Measurements from ENCODE around the gene TBC1D28. TPM values are rescaled to one million over a fixed set of nuclear protein-coding genes. Genes with fewer than 3 reads are reported as not detected.
"Not testable (repeated sequence)": the region's sequence is repeated elsewhere in the genome, so short reads cannot be mapped to it uniquely, and the experiment has no call there.

Gene TBC1D28
- not detected in 2 replicates for total RNA-seq

DNA sequence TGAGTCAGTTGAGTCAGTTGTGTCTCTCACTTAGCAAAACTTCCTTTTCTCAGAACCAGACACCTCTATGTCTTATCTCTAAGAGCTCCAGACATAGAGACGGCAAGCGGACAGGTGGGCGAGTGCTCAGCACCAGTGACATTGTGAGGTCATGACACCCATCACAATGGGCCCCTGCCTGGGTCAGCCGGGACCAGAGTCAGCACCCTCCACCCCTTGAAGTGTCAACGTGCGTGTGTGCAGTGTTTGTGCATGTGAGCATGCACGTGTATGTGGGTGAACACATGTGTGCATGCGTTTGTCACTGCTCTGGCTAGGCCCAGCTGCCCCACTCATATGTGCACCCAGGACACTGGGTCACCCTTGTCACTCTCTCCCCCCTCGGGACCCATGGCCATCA is at the start of gene TBC1D28:
TSS of gene TBC1D28 (minus strand) at position 101 of the 400 bp plus-strand sequence. CDS start 3,039 bp downstream, outside the sequence.
- intact Hi-C loops (cut with micrococcal nuclease): not testable (repeated sequence)

DNA sequence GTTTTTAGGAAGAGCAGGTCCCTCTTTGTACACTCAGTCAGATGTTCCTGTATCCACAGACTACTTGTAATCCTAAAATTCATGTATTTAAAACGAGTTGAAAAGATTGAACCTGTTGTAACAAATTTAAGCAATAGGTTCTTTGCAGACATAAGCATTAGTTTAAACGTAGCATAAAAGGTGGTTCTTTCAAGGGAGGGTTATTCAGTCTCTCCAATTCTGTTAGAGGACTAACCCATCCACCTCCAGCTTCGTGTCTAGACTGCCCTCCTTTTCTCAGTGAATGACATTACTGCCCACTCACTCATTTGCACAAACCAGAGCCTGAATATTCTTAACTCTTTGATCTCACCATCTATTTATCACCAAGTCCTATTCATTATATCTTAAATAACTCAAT is 38.5 kb upstream of the TBC1D28 start:
- intact Hi-C loops (cut with micrococcal nuclease): not testable (repeated sequence)

DNA sequence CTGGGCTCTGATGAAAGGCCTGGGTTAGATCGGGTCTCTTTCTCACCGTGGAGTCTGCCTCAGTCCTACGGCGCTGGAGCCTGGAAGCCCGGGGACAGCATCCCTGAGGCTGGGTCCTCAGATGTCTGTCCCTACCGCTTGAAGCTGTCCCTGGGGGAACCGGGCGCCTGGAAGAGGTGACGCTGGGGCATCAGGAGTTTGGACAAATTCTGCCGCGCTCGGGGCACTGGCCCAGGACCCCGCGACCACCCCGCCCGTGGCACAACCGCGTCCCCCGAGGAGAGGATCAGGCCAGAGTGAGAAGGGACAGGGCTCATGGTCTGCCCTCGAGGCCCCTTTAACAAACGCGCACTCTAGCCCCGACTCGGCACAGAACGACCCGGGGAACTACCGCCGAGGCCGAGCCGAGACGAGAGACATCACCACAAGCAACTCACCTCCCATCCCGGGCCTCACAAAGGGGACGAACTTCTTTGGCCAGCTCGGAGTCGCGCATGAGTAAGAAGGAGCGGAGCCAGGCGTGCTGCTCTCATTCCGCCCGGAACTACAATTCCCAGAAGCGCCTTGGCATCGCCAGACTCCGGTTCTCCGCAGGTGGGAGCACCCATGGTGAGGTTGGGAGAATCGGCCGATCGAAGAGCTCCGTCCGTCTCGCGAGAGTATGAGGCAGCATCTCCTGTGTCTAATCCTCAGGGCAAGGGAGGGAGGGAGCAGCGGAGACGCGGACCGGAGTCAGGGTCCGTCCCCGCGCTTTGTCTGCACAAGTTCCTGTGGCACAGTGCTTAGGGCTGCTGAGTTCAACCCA is 37.8 kb upstream of the TBC1D28 start, which contains the start of gene FOXO3B:
TSS of gene FOXO3B (minus strand) at position 548 of the 805 bp plus-strand sequence. CDS start 663 bp downstream, outside the sequence.
- intact Hi-C loops (cut with micrococcal nuclease): not testable (repeated sequence)

DNA sequence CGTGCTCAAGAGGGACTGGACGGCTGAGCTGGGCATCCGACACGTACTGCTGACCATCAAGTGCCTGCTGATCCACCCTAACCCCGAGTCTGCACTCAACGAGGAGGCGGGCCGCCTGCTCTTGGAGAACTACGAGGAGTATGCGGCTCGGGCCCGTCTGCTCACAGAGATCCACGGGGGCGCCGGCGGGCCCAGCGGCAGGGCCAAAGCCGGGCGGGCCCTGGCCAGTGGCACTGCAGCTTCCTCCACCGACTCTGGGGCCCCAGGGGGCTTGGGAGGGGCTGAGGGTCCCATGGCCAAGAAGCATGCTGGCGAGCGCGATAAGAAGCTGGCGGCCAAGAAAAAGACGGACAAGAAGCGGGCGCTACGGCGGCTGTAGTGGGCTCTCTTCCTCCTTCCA is 33.2 kb upstream of the TBC1D28 start:
- intact Hi-C loops (cut with micrococcal nuclease): not testable (repeated sequence)

DNA sequence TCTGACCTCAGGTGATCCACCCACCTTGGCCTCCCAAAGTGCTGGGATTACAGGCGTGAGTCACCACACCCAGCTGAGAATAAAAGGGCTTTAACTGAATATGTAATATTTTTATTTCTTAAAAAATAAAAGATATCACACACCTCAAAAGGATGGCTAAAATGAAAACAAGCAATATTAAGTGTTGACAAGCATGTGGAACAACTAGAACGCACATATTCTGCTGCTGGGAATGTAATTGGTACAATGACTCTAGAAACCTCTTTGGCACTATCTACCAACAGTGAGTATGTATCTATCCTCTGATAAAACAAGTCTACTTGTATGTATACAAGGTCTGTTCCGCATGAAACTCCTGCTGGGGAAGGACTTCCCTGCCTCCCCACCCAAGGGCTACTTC is 32.7 kb upstream of the TBC1D28 start:
- intact Hi-C loops (cut with micrococcal nuclease): not testable (repeated sequence)

DNA sequence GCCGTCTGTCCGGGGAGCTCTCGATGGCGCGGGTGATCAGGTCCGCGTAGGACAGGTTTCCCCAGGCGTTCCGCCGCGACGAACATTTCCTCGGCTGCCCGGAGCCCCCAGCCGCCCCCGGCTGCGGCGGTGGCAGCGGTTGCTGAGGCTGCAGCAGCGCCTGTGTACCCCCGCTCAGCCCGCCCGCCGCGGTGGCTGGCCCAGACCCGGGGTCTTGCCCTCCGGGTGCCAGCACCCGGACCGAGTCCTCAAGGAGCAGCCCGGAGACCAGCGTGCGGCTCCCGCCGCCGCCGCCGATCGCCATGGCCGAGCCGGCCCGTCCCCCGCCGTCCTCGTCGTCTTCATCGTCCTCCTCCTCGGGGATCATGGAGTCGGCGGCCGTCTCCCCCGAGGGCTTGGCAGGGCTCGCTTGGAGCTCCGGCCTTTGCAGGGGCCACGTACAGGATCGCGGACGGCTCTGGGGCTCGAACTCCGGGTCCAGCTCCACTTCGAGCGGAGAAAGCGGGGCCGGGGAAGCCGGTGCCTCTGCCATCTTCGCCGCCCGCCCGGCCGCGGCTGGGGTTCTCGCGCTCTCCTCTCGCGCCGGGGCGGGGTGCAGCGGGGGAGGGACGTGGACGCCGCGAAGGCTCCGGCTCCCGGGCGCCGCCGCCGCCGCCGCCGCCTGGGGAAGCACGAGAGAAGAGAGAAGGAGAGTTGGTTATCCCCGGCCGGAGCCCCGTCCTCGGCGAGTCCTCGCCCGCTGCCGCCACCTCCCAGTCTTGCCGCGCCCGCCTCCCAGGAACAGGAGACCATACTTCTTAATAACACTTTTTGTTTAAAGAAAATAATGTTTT is 28.4 kb upstream of the TBC1D28 start:
- intact Hi-C loops (cut with micrococcal nuclease): not testable (repeated sequence)

DNA sequence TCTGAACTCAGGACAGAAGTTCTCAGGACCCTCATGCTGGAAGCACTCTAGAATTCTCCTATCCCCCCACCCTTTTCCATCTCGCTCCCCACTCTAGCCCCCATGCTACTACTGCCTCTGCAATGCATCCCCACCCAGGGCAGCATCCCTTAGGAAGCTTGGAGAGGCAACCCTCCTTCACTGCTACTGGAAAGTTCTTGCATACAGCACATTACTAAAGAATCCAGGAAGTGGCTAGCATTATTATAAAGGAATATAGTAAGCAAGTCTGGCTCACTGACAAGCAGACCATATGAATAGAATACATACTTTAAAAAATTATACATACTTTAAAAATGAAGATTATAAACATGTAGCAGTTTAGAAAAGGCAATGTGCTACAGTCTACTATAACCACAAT is 24.4 kb upstream of the TBC1D28 start:
- intact Hi-C loops (cut with micrococcal nuclease): not testable (repeated sequence)

DNA sequence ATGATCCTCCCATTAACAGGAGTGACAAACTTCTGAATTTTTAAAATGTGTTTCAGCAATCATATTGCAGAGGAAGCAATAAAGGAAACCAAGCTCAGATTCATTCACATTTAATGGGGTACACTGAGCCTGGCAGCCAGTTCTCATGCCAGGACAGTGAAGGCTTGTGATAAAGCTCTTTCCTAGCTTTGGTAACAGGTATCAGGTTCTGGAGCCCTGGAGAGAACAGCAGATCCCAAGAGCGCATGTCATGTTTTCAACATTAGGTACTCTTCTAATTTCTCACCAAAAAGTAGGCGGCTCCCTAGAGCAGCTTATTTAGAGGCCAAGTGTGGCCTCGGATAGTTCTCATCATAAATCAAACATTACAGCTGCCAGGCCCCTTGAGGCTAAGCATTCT is 23.3 kb upstream of the TBC1D28 start:
- intact Hi-C loops (cut with micrococcal nuclease): not testable (repeated sequence)

DNA sequence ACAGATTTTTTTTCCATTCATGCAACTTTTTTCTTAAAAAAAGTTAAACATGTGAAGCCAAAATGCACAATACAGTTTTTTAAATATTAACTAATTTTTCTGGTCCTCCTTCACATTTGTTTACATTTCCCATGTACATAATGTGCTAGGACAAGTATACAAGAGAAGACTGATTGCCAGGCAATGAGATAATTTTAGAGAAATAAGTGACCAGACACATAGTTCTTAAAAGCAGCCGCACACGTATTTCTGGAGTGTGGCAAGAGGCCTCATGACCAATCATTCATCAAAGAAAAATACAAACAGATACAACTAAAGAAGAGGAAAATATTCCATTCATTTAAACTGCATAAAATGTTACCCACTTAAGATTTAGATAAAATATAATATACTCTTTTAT is 22.1 kb upstream of the TBC1D28 start:
- intact Hi-C loops (cut with micrococcal nuclease): not testable (repeated sequence)

DNA sequence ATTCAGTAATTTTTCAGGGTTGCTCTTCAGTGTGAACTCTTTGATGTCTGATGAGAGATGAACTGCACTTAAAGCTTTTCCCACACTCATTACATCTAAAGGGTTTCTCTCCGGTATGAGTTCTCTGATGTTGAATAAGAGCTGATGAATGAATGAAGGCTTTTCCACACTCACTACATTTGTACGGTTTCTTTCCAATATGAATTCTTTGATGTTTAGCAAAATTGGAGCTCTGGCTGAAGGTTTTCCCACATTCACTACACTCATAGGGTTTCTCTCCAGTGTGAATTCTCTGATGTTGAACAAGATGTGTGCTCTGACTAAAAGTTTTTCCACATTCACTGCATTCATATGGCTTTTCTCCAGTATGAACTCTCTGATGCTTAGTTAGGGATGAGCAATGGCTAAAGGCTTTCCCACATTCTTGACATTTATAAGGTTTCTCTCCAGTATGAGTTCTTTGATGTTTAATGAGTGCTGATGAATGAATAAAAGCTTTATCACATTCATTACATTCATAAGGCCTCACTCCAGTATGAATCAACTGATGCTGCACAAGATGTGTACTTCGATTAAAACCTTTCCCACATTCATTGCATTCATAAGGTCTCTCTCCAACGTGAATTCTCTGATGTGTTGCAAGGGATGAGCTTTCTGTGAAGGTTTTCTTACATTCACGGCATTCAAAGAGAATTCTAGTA is 17.9 kb upstream of the TBC1D28 start:
- intact Hi-C loops (cut with micrococcal nuclease): not testable (repeated sequence)

DNA sequence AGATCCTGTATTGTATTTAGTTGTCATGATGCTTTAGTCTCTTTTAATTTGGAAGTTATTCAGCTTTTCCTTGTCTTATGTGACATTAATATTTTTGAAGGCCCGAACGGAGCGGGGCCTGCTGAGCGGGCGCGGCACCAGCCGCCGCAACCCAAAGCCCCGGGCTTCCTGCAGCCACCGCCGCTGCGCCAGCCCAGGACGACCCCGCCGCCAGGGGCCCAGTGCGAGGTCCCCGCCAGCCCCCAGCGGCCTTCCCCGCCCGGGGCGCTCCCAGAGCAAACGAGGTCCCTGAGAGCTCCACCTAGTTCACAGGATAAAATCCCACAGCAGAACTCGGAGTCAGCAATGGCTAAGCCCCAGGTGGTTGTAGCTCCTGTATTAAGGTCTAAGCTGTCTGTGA is 5.9 kb upstream of the TBC1D28 start:
- intact Hi-C loops (cut with micrococcal nuclease): not testable (repeated sequence)

DNA sequence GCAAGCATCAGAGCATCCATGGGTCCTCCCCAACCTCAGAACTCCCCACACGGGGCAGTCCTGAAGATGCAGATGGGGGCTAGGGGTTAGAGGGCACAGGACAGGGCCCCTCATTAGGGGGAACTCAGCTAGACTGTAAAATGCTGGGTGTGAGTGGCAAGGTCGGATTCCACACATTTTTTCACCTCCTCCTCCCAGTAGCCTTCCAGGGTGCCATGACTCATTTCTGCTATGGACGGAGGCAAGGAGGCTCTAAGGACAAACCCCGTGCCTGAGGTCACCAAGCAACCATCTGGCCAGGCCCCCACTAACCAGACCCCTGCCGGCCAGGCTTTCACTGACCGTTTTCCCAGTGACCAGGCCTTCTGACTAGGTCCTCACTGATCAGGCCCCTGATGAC is 1.1 kb downstream of the TBC1D28 start:
- intact Hi-C loops (cut with micrococcal nuclease): not testable (repeated sequence)

DNA sequence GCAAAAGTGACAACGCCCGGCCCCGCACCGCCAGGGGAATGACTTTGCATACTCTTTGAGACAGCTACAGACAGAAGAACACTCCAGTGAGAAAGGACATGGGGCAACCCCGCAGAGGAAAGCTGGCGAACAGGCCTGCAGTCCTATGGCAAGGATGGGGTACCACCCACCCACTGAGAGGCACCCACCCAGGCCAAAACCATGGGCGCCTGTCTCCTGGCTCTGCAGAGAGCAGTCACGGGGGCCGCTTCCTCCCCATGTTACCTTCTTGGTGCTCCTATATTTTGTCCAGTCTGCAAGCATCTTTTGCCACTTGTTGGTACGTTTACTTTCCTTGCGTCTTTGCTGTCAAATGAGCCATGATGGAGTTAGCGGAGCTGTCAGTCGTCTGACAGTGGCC is 5.8 kb downstream of the TBC1D28 start:
- intact Hi-C loops (cut with micrococcal nuclease): not testable (repeated sequence)

DNA sequence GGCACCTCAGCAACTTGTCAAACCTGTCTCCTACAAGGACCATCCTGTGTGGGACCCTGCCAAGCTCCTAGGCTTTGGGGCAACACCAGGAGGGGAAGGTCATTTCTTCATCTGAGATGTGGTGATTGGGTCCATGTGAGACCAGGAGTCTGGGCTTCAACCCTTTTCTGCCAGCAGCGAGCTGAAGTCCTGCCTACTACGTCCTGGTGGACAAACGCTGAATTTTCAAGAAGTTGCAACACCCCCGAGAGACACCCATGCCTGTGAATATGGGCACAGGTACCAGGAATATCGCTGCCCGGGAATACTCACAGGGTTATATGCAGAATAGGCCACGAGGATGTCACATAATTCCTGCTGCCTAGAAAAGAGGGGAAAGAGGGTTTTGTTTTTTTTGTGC is 8.0 kb downstream of the TBC1D28 start:
- intact Hi-C loops (cut with micrococcal nuclease): not testable (repeated sequence)

DNA sequence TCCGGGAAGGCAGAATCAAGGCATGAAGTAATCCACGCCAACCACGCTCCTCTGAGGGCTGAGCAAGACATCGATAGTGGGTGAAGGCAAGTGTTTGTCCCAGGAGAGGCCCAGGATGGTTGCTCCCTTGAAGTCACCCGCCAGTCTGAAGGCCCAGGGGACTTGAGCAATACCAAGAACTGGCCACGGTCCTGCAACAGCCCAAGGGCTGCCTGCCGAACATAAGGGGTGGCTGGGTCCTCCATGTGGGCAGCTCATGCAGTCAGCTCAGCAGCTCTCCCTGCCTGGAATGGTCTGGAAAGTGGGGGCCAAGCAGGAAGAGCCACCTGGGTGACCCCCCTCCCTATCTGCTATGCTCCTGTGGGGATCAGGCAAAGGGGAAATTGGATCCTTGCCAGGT is 8.4 kb downstream of the TBC1D28 start:
- intact Hi-C loops (cut with micrococcal nuclease): not testable (repeated sequence)

DNA sequence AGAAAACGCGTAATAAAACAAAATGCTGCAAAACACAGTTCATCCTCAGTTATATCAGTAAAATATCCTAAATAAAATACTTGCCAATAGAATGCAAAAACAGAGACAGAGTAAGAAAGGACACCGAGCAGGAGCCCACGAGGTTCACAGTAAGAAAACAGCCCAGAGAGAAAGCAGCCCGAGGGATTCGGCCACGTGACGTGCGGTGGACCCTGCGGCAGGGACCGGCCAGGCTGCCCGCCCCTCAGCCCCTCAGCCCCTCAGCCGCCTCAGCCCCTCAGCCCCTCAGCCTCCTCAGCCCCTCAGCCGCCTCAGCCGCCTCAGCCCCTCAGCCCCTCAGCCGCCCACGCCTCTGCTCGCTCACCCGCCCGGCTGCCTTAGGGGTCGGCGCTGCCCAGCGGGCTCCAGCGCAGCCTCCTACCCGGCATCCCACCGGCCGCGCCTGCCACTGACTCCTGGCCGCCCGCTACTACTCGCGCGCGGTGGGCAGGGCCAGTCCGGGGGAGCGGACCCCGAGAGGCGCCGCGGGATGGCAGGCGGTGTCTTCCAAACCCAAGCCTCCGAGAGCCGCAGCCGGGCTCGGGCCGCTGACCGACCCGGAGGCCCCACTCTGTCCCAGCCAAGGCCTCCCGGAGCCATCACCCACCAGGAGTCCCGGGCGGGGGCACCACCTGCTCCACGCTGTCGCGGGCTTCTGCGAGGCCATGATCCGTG is 9.5 kb downstream of the TBC1D28 start:
- intact Hi-C loops (cut with micrococcal nuclease): not testable (repeated sequence)

DNA sequence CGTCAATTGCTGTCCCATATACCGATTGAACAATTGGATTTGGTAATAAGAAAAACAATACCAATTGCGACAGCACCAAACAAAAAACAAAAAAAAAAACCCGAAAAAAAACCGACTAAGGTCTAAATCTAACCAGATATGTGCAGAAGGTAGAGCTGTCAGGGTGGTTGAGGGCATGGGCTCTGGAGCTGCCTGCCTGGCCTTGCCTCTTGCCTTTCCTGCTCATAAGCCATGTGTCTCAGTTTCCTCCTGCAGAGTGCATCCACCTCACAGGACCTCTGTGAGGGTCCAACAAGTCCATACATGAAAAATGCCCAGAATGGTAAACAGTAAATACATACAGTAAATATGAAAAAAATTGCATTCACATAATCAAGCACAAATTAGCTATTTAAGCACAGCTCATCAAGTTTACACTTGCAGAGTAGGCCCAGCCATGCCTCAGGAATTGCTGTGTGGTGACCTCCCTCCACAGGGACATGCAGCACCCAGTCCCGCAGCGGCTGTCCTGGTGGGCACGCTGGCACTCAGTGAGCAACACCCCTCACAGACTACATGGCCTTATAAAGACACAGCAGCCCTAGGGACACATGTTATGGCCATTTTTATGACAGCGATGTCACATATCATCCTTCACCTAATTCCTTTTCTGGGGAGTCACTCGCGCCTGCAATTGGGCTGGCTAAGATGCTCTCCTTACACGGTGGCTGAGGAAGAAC is 17.9 kb downstream of the TBC1D28 start:
- intact Hi-C loops (cut with micrococcal nuclease): no loop called here

DNA sequence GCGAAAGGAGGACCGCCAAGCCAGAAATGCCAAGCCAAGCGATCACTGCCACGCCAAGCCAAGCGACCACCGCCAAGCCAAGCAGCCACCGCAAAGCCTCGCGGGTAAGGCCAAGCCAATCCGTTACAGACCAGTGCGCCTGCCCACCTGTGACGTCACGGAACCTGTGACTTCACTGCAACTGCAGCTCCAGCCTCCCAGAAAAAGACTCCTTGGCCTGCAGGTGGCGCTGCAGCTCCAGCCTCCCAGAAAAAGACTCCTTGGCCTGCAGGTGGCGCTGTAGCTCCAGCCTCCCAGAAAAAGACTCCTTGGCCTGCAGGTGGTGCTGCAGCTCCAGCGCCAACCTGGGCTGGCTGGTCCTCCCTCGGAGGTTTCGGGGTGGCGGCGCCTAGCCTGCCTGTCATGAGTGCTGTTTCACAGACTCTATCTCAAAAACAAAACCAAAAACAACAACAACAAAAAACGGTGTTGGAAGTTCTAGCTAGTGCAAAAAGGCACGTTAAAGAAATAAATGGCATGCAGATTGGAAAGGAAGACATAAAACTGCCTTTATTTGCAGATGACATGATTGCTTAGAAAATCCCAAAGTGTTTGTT is 18.6 kb downstream of the TBC1D28 start:
- intact Hi-C loops (cut with micrococcal nuclease): not testable (repeated sequence)

DNA sequence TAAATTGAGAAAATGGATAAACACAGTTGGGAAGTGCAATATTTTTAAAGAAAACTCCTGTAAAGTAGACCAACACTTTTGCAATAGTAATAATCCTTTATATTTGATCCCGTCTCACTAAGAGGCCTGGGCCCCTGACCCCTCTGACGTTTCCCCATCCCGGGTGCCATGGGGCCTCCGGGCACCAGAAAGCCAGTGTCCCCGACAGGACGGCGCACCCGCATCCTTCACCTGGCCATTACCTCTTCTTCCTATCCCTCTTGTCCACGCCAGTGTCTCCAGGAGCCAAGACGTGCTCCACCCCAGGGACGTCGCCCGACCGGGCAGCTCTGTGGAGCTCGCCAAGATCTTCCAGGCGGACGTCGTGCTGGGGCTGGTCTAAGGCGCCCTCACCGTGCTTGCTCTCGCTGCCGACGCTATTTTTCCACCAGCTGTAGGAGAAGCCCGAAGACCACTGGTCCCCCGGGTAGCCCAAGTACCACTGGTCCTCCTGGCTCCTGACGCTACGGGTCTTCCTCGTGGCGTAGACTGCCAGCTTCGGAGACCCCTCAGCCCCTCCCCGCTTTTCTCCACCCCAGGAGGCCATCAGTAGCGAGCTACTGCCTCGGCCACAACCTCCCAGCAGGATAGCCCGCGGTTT is 19.2 kb downstream of the TBC1D28 start:
- intact Hi-C loops (cut with micrococcal nuclease): not testable (repeated sequence)
